Hepatocyte (in vitro differentiated cells): ENCODE measurements around the gene C6orf47.

Experiments
- EZH2 ChIP-seq: fragments of 200-600 bp; sonication (generic); IDR thresholded peaks from 2 replicates; pipeline ENCODE4 v1.6.1; 2016; ENCODE audit warnings: antibody characterized with exemption, mild to moderate bottlenecking, borderline replicate concordance
- EZH2phosphoT487 ChIP-seq: fragments of 200-600 bp; sonication (generic); IDR thresholded peaks from one replicate; pipeline ENCODE4 v1.6.1; 2018; ENCODE audit warnings: antibody characterized with exemption, mild to moderate bottlenecking, low read depth, moderate library complexity; ENCODE audit not compliant: unreplicated experiment, severe bottlenecking
- TF ChIP-seq, protein P1 (sequence below): fragments of 200-600 bp; sonication (generic); IDR thresholded peaks from 2 replicates; pipeline ENCODE4 v1.5.1; 2016; ENCODE audit warnings: antibody characterized with exemption, mild to moderate bottlenecking; ENCODE audit not compliant: poor library complexity

DNA sequence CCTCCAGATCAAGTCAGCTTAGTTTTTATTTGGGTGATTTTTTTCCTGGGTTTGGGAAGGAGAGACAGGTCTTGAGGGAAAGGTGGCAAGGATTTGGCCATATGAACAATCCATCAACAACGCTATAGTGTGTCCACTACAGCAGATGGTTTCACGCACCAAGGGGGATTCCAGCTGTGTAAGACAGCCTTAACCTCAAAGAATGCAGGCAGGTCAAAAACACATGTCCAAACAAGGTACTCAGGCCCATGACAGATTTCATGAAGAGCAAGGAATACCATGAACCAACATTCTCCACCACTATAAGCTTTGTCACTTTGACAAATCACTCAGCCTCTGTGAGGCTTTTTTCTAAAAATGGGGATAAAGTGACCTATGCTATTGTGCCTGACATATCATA lies 43.6 kb downstream of the C6orf47 start:
- TF ChIP-seq, protein P1, sequence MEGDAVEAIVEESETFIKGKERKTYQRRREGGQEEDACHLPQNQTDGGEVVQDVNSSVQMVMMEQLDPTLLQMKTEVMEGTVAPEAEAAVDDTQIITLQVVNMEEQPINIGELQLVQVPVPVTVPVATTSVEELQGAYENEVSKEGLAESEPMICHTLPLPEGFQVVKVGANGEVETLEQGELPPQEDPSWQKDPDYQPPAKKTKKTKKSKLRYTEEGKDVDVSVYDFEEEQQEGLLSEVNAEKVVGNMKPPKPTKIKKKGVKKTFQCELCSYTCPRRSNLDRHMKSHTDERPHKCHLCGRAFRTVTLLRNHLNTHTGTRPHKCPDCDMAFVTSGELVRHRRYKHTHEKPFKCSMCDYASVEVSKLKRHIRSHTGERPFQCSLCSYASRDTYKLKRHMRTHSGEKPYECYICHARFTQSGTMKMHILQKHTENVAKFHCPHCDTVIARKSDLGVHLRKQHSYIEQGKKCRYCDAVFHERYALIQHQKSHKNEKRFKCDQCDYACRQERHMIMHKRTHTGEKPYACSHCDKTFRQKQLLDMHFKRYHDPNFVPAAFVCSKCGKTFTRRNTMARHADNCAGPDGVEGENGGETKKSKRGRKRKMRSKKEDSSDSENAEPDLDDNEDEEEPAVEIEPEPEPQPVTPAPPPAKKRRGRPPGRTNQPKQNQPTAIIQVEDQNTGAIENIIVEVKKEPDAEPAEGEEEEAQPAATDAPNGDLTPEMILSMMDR = no peak
- TF ChIP-seq EZH2phosphoT487 (no peak), EZH2 (no peak)
